Measurements from ENCODE around the gene PIGU. TPM values are rescaled to one million over a fixed set of nuclear protein-coding genes. Genes with fewer than 3 reads are reported as not detected.

PIGU gene
- total and polyA plus RNA-seq, 2 of the 13 experiments (the other 11 are each of a cell fraction or from before 2014, with no cell fraction given): 45.5 to 231 TPM

DNA sequence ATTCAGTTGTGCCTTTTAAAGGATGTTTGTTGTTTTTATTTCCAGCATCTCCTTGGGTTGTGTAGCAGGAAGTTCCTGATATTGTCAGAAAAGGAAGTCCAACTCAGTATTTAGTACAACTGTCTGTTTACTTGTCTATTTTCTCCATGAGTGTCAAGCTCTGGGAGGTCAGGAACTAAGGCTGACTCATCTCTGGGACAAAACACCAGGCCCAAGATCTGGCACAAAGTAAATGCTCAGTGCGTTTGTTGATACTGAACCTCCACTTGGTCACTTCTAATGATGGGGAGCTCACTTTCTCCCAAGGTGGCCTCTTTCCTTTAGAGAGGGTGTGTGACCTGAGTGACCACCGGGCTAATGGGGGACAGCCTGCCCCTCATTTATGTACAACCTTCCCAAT is 12.6 kb upstream of the PIGU start (continued):
- TF ChIP-seq, protein P1, sequence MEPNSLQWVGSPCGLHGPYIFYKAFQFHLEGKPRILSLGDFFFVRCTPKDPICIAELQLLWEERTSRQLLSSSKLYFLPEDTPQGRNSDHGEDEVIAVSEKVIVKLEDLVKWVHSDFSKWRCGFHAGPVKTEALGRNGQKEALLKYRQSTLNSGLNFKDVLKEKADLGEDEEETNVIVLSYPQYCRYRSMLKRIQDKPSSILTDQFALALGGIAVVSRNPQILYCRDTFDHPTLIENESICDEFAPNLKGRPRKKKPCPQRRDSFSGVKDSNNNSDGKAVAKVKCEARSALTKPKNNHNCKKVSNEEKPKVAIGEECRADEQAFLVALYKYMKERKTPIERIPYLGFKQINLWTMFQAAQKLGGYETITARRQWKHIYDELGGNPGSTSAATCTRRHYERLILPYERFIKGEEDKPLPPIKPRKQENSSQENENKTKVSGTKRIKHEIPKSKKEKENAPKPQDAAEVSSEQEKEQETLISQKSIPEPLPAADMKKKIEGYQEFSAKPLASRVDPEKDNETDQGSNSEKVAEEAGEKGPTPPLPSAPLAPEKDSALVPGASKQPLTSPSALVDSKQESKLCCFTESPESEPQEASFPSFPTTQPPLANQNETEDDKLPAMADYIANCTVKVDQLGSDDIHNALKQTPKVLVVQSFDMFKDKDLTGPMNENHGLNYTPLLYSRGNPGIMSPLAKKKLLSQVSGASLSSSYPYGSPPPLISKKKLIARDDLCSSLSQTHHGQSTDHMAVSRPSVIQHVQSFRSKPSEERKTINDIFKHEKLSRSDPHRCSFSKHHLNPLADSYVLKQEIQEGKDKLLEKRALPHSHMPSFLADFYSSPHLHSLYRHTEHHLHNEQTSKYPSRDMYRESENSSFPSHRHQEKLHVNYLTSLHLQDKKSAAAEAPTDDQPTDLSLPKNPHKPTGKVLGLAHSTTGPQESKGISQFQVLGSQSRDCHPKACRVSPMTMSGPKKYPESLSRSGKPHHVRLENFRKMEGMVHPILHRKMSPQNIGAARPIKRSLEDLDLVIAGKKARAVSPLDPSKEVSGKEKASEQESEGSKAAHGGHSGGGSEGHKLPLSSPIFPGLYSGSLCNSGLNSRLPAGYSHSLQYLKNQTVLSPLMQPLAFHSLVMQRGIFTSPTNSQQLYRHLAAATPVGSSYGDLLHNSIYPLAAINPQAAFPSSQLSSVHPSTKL (CRISPR knock-in tag; IDR thresholded peaks at IDR 0.05): peak; percentile 69
- TF ChIP-seq EP300 (IDR thresholded peaks at IDR 0.05; ENCODE audit: low read depth in 2 of 2, low read length in 2 of 2) (peak in 1 of 2 experiments; percentile 38; a peak in 1 of 4 replicates), EP300 (CRISPR knock-in tag; IDR thresholded peaks at IDR 0.05; ENCODE audit: borderline replicate concordance) (no peak), ZNF335 (CRISPR knock-in tag; IDR thresholded peaks at IDR 0.05) (peak; percentile 31; the same call in 1 of the 2 replicates), ZNF510 (CRISPR knock-in tag; IDR thresholded peaks at IDR 0.05; ENCODE audit: low read depth) (no peak), NKX3-1 (CRISPR knock-in tag; IDR thresholded peaks at IDR 0.05) (no peak), ZSCAN31 (CRISPR knock-in tag; IDR thresholded peaks at IDR 0.05; ENCODE audit: low read depth) (no peak), SNAPC2 (CRISPR knock-in tag; IDR thresholded peaks at IDR 0.05) (no peak), ZSCAN12 (CRISPR knock-in tag; IDR thresholded peaks at IDR 0.05) (no peak), MED1 (CRISPR knock-in tag; IDR thresholded peaks at IDR 0.05) (peak; percentile 56), ZNF574 (CRISPR knock-in tag; IDR thresholded peaks at IDR 0.05) (no peak), IRX3 (CRISPR knock-in tag; IDR thresholded peaks at IDR 0.05; ENCODE audit: borderline replicate concordance, low read depth) (no peak), ZNF660 (CRISPR knock-in tag; IDR thresholded peaks at IDR 0.05; ENCODE audit: borderline replicate concordance, low read depth) (no peak), ZNF251 (CRISPR knock-in tag; IDR thresholded peaks at IDR 0.05) (no peak), REST (IDR thresholded peaks at IDR 0.05; ENCODE audit: borderline replicate concordance in 1 of 2, low read depth in 1 of 2, low read length in 2 of 2) (no peak), NFIC (IDR thresholded peaks at IDR 0.05; ENCODE audit: low read length) (no peak), HMGXB4 (CRISPR knock-in tag; IDR thresholded peaks at IDR 0.05; ENCODE audit: borderline replicate concordance in 1 of 2, low read depth in 1 of 2) (peak in 1 of 2 experiments; percentile 41; a peak in 1 of 4 replicates), SUZ12 (IDR thresholded peaks at IDR 0.05; ENCODE audit: low read depth, low read length) (no peak)
